ENCODE measurements around the gene LRP1. TPM values are rescaled to one million over a fixed set of nuclear protein-coding genes. Genes with fewer than 3 reads are reported as not detected.

The LRP1 gene
- total RNA-seq, 2 donors from 2014 or later = 663 to 755 TPM

GRCh38 chr12:57242691-57243454, 114.6 kb downstream of the LRP1 start:
- Histone ChIP-seq H3K36me3 (no peaks in the 10 kb centered on the region), H3K27me3 (replicated peaks; ENCODE audit: insufficient read depth) (peaks cover 18% of the 10 kb centered on the region), H3K27ac (no peak overlapping the region), H3K4me3 (peak overlapping the region; percentile 63), H3K4me1 (ENCODE audit: control insufficient read depth in 1 of 2, low read depth in 2 of 2) (peaks cover 33 to 60% of the 10 kb centered on the region in 2 donors), H3K9me3 (no peaks in the 10 kb centered on the region)
- DNase-seq (ENCODE audit: low spot score) (no peak), ATAC-seq (ENCODE audit: insufficient number of reproducible peaks, low FRiP score, low read depth) (no peak)
- TF ChIP-seq CTCF (IDR thresholded peaks at IDR 0.05) = peak; percentile 69

- Histone ChIP-seq H3K4me1 (ENCODE audit: control insufficient read depth in 1 of 2, low read depth in 2 of 2) (peaks cover 27 to 51% of the 10 kb centered on the region in 2 donors), H3K4me3 (peak overlapping the region; percentile 63), H3K9me3 (no peaks in the 10 kb centered on the region), H3K27me3 (replicated peaks; ENCODE audit: insufficient read depth) (peaks cover 18% of the 10 kb centered on the region), H3K36me3 (no peaks in the 10 kb centered on the region), H3K27ac (no peak overlapping the region)
- peak; percentile 69 for TF ChIP-seq CTCF (IDR thresholded peaks at IDR 0.05)
- ATAC-seq (ENCODE audit: insufficient number of reproducible peaks, low FRiP score, low read depth) (no peak), DNase-seq (ENCODE audit: low spot score) (no peak)
Observed at GRCh38 chr12:57243521-57244311, 115.4 kb downstream of the LRP1 start.

GRCh38 chr12:57244312-57244696, 116.0 kb downstream of the LRP1 start:
- no peak for TF ChIP-seq CTCF (IDR thresholded peaks at IDR 0.05)
- ATAC-seq (ENCODE audit: insufficient number of reproducible peaks, low FRiP score, low read depth) = no peak
- H3K4me3 ChIP-seq = no peak overlapping the region
- H3K27ac ChIP-seq = no peak overlapping the region
- DNase-seq (ENCODE audit: low spot score) = no peak
- H3K27me3 ChIP-seq (replicated peaks; ENCODE audit: insufficient read depth) = peaks cover 18% of the 10 kb centered on the region
- H3K36me3 ChIP-seq = no peaks in the 10 kb centered on the region
- H3K4me1 ChIP-seq (ENCODE audit: control insufficient read depth in 1 of 2, low read depth in 2 of 2) = peaks cover 27 to 46% of the 10 kb centered on the region in 2 donors
- H3K9me3 ChIP-seq = no peaks in the 10 kb centered on the region

GRCh38 chr12:57247041-57247440, 118.8 kb downstream of the LRP1 start:
- DNase-seq (ENCODE audit: low spot score) (no peak), ATAC-seq (ENCODE audit: insufficient number of reproducible peaks, low FRiP score, low read depth) (no peak)
- no peak for TF ChIP-seq CTCF (IDR thresholded peaks at IDR 0.05)
- H3K4me1 ChIP-seq (ENCODE audit: control insufficient read depth in 1 of 2, low read depth in 2 of 2) = peaks cover 16 to 19% of the 10 kb centered on the region in 2 donors
- H3K27ac ChIP-seq = no peak overlapping the region
- no peaks in the 10 kb centered on the region for H3K36me3 ChIP-seq
- H3K4me3 ChIP-seq = no peak overlapping the region
- no peaks in the 10 kb centered on the region for H3K27me3 ChIP-seq (replicated peaks; ENCODE audit: insufficient read depth)
- H3K9me3 ChIP-seq = no peaks in the 10 kb centered on the region
